Neutrophil (primary cell): Measurements from ENCODE around the gene EFCAB14.
"Not testable (repeated sequence)": the region's sequence is repeated elsewhere in the genome, so short reads cannot be mapped to it uniquely, and the experiment has no call there.

Experiments used
- H3K27ac ChIP-seq: fragments of 200-600 bp; sonication (generic); 2 replicates; pipeline ENCODE4 v1.5.1; 2016; ENCODE audit warnings: mild to moderate bottlenecking, moderate library complexity
- H3K27me3 ChIP-seq: fragments of 200-600 bp; sonication (generic); 2 replicates; pipeline ENCODE4 v1.6.0; 2016; ENCODE audit warnings: mild to moderate bottlenecking
- H3K36me3 ChIP-seq: fragments of 200-600 bp; sonication (generic); 2 replicates; pipeline ENCODE4 v1.5.1; 2017
- H3K4me1 ChIP-seq, 2 experiments: fragments of 200-600 bp in 1 of 2; sonication (generic) in 1 of 2; 1 replicate in 1 of 2; 2 replicates in 1 of 2; pipeline versions ENCODE4 v1.5.1 to v1.6.1; 2013 to 2016; ENCODE audit warnings: low read depth in 1 of 2, low read length in 1 of 2, mild to moderate bottlenecking in 1 of 2, moderate library complexity in 1 of 2; ENCODE audit not compliant: control insufficient read depth in 1 of 2, insufficient read depth in 1 of 2
- H3K4me3 ChIP-seq, 2 experiments: fragments of 200-600 bp in 1 of 2; sonication (generic) in 1 of 2; 1 replicate in 1 of 2; 2 replicates in 1 of 2; pipeline ENCODE4 v1.5.1; 2013 to 2016; ENCODE audit warnings: low read depth in 1 of 2, low read length in 1 of 2, mild to moderate bottlenecking in 1 of 2, moderate library complexity in 1 of 2
- H3K9me3 ChIP-seq: fragments of 200-600 bp; sonication (generic); 2 replicates; pipeline ENCODE4 v1.5.1; 2016
- TF ChIP-seq, protein P1 (sequence below): fragments of 200-600 bp; sonication (generic); IDR thresholded peaks from 2 replicates; pipeline ENCODE4 v1.5.1; 2016; ENCODE audit warnings: antibody characterized with exemption

The EFCAB14 gene

DNA sequence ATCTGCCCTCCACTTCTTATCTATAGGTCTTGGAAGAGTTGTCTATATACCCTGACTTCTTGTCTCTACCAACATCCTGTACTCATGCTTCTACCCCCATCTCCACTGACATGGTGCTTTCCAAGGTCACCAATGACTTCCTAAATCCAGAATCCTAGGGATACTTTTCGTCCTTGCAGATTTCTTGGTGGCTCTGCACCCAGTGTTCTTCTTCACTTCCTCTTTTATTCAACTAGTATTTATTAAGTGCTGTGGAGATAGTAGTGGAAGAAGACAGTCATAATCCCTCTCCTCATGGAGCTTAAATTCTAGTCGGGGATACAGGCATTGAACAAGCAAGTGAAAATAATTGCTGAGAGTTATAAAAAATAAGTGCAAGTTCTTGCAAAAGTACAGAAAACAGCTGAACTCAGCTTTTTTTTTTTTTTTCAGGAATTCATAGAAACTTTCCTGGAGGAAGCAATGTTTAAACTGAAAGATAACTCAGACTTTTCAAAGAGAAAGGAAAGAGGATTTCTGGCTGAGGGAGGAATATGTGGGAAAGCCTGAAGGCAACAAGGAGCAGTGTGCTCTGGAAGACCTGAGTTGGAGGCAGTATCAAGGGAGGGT is 41.7 kb upstream of the EFCAB14 start:
- Histone ChIP-seq H3K27ac (no peak overlapping the region), H3K27me3 (peaks cover 50% of the 10 kb centered on the region), H3K4me3 (no peak overlapping the region), H3K36me3 (no peaks in the 10 kb centered on the region), H3K4me1 (no peaks in the 10 kb centered on the region), H3K9me3 (no peaks in the 10 kb centered on the region)
- TF ChIP-seq, protein P1, sequence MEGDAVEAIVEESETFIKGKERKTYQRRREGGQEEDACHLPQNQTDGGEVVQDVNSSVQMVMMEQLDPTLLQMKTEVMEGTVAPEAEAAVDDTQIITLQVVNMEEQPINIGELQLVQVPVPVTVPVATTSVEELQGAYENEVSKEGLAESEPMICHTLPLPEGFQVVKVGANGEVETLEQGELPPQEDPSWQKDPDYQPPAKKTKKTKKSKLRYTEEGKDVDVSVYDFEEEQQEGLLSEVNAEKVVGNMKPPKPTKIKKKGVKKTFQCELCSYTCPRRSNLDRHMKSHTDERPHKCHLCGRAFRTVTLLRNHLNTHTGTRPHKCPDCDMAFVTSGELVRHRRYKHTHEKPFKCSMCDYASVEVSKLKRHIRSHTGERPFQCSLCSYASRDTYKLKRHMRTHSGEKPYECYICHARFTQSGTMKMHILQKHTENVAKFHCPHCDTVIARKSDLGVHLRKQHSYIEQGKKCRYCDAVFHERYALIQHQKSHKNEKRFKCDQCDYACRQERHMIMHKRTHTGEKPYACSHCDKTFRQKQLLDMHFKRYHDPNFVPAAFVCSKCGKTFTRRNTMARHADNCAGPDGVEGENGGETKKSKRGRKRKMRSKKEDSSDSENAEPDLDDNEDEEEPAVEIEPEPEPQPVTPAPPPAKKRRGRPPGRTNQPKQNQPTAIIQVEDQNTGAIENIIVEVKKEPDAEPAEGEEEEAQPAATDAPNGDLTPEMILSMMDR, result no peak

DNA sequence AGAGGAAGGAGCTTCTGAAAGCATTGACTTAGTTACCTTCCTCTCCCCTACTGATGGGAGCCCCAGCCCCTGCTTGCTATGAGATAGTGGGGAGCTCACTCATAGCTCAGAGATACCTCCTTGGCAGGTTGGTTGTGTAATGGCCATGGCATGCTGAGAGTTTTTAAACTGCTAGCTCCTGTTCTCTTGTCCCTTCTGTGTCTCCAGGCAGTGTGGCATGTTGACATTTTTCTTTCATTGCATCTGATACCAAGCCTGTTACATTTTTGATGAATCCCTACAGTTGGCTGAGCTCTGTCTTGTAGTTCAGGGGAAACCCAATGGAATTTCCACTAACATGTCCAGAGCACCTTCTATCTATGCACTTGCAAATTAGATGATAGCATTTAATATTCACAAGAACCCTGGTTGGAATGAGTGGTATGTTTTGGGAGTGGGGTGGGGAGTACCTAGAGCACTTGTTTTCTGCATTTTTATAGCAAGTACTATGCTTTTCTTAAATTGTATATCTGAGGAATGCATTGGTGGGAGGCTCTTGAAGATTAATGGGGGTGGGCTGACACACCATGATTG is 39.1 kb upstream of the EFCAB14 start:
- H3K4me3 ChIP-seq, result no peak overlapping the region
- peaks cover 44% of the 10 kb centered on the region for H3K27me3 ChIP-seq
- H3K36me3 ChIP-seq, result no peaks in the 10 kb centered on the region
- no peak overlapping the region for H3K27ac ChIP-seq
- no peaks in the 10 kb centered on the region for H3K9me3 ChIP-seq
- TF ChIP-seq, protein P1, result no peak
- H3K4me1 ChIP-seq, result no peaks in the 10 kb centered on the region

DNA sequence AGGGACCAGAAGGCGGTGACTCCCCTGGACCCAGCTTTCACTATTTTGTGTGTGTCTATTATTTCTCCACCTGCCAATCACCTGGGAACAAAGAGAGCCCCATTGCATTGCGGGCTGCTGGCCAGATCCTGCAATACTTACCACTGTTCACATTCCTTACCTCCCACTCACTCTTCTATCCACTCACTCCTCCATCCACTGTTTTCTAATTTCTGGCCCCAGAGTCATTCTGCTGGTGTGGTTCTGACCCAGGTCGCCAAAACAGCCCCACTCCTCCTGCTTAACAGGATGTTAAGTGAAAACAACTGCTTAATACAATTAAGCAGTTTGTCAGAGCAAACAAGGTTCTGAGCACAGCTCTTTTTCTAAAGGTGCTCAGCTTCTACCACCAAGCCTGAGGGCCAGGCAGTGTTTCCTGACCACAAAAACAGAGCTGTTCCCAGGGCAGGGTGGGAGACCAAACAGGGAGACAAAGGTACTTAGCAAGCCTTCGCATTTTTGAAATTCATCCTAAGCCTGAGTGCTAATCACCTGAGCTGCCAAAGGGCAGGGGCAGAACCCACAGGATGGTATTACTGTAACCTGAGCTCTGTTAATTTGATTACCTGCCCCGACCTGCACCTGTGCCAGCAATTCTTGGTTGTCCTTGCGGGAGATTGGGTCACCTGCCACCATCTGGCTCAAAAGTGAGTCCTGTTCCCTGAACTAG is 38.5 kb upstream of the EFCAB14 start:
- H3K4me1 ChIP-seq, result no peaks in the 10 kb centered on the region
- no peaks in the 10 kb centered on the region for H3K9me3 ChIP-seq
- TF ChIP-seq, protein P1, result no peak
- H3K36me3 ChIP-seq, result no peaks in the 10 kb centered on the region
- peaks cover 50% of the 10 kb centered on the region for H3K27me3 ChIP-seq
- no peak overlapping the region for H3K27ac ChIP-seq
- no peak overlapping the region for H3K4me3 ChIP-seq

DNA sequence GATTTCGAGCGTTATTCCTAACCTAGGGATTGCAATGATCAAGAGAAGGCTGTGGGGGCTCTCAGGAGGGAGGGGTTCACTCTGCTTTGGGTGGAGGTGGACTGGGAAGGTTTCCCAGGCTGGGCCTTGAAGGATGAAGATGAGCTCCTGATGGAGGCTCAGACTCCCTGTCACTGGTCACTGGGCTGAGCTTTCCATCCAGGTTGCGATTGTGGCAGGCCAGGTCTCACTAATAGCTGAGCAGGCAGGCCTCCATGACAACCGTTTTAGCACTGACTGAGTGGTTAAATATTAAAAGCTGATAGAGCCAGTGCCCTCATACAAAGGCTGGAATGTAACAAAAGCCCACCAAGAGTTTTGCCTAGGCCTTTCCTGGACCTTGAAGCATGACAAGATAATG is 36.2 kb upstream of the EFCAB14 start:
- H3K4me3 ChIP-seq, result no peak overlapping the region
- peaks cover 68% of the 10 kb centered on the region for H3K27me3 ChIP-seq
- no peaks in the 10 kb centered on the region for H3K9me3 ChIP-seq
- TF ChIP-seq, protein P1, result no peak
- no peak overlapping the region for H3K27ac ChIP-seq
- no peaks in the 10 kb centered on the region for H3K4me1 ChIP-seq
- H3K36me3 ChIP-seq, result no peaks in the 10 kb centered on the region

DNA sequence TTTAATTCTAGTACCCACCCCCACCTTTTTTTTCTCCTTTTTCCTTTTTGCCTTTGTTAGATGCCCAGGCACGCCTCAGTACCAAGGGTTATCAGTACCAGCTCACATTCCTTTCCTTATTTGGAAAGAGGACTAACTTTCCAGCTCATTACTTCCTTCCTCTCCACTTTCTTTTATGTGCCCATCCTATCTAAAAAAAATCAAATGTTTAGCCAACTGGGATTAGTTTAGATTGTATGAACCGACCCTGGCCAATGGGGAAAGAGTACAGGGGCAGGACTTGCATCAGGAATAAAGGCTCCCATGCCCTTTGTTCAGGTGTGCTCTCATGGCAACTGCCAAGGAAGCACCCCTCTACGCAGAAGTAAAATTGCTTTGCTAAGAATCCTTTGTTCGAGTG is 35.8 kb upstream of the EFCAB14 start:
- peaks cover 70% of the 10 kb centered on the region for H3K27me3 ChIP-seq
- not testable (repeated sequence) for H3K9me3 ChIP-seq, H3K27ac ChIP-seq, H3K4me1 ChIP-seq, H3K4me3 ChIP-seq, H3K36me3 ChIP-seq

DNA sequence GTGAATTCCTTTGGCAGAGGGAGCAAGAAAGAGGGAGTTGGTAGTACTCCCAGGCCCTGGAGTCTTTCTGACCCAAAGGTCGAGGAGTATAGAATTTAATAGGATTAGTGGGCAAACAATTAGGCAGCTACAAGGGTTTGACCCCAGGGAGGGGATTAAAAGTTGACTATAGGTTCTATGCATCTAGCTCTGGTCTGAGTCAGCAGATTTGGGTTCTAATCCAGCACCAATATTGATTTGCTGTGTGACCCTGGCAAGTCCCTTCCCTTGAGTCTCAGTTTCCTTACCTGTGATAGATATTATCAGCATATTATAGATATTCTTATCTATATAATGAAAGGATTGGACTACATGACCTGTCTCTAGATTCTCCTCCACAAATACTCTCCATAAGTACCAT is 35.1 kb upstream of the EFCAB14 start:
- Histone ChIP-seq H3K4me1 (no peaks in the 10 kb centered on the region), H3K9me3 (no peaks in the 10 kb centered on the region), H3K27me3 (peaks cover 67% of the 10 kb centered on the region), H3K36me3 (no peaks in the 10 kb centered on the region), H3K4me3 (no peak overlapping the region), H3K27ac (no peak overlapping the region)
- TF ChIP-seq, protein P1, result no peak
